GM21360 (cell line): ENCODE measurements around the gene NVL.

ENCODE experiments used
- ATAC-seq: cut with Tn5 transposase; IDR thresholded peaks from one replicate; pipeline ENCODE4 v1.9.1; 2021; ENCODE audit warnings: mild to moderate bottlenecking, moderate library complexity; ENCODE audit not compliant: unreplicated experiment

Gene NVL

GRCh38 chr1:224201383-224201782, 128.6 kb downstream of the NVL start:
- ATAC-seq, result no peak

- no peak for ATAC-seq
These were observed 130.3 kb downstream of the NVL start for GRCh38 chr1:224199679-224200078.

- no peak for ATAC-seq
These were observed 131.4 kb downstream of the NVL start for GRCh38 chr1:224198572-224198971.

- ATAC-seq, result no peak
These were observed 133.0 kb downstream of the NVL start for GRCh38 chr1:224196813-224197600.

- ATAC-seq, result no peak
These were observed 136.5 kb downstream of the NVL start for GRCh38 chr1:224193319-224193966.

GRCh38 chr1:224192082-224192788, 137.7 kb downstream of the NVL start:
- no peak for ATAC-seq

- ATAC-seq, result no peak
These were observed 140.4 kb downstream of the NVL start for GRCh38 chr1:224189561-224189960.

GRCh38 chr1:224188286-224188685, 141.7 kb downstream of the NVL start:
- ATAC-seq, result no peak

- no peak for ATAC-seq
These were observed 144.8 kb downstream of the NVL start for GRCh38 chr1:224185208-224185607.

- peak; percentile 39 for ATAC-seq
These were observed 146.2 kb downstream of the NVL start for GRCh38 chr1:224183591-224184312.

GRCh38 chr1:224182866-224183590, 146.9 kb downstream of the NVL start, which contains the start of gene DEGS1:
Gene DEGS1 (plus strand): TSS chr1:224183240. CDS start chr1:224183337, 97 bp downstream.
- ATAC-seq, result peak; percentile 52

GRCh38 chr1:224182057-224182865, 147.7 kb downstream of the NVL start:
- peak; percentile 50 for ATAC-seq

- ATAC-seq, result no peak
These were observed 148.5 kb downstream of the NVL start for GRCh38 chr1:224181453-224181810.

GRCh38 chr1:224180783-224181452, 149.1 kb downstream of the NVL start:
- ATAC-seq, result no peak

GRCh38 chr1:224178894-224179293, 151.1 kb downstream of the NVL start:
- no peak for ATAC-seq

- no peak for ATAC-seq
These were observed 152.5 kb downstream of the NVL start for GRCh38 chr1:224177356-224177999.
